Left forelimb (tissue), 1 donor: ENCODE measurements around the gene BEAN1.

Experiments used
- DNase-seq: peaks from one replicate; pipeline ENCODE4 v3.0.0-alpha.2; 2018; ENCODE audit warnings: low spot score

The BEAN1 gene

DNA sequence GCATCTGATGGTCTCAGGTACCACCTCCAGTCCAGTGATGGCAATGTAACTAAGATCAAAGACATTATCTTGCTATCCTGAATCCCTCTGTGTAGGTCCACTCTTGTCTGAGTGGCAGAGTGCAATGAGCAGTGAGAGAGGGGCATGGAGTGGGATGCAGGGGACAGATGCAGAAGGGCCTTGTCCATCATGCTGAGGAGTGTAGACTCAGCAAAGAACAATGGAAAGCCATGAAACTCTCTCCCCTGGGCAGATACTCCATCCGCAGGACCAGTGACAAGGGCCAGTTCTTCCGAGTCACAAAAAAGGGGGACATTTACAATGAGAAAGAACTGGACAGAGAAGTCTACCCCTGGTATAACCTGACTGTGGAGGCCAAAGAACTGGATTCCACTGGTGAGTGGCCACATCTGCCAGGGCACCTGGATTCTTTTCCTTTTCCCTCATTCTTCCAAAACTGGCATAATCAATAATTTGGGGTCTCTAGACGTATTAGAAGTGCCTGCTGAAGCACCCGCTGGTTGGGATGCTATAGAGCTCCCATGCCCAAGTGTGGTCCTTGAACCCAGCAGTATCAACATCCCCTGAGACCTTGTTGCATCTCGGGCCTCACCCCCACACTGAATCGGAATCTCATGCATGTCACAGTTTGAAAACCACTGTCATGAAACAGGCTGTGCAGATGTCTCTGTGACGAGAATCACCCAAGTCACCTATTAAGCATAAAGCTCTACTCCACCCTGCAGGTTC lies 31.1 kb upstream of the BEAN1 start:
- DNase-seq, result no peak

- no peak for DNase-seq
These were observed 29.2 kb upstream of the BEAN1 start for GRCh38 chr16:66397736-66398433.

DNA sequence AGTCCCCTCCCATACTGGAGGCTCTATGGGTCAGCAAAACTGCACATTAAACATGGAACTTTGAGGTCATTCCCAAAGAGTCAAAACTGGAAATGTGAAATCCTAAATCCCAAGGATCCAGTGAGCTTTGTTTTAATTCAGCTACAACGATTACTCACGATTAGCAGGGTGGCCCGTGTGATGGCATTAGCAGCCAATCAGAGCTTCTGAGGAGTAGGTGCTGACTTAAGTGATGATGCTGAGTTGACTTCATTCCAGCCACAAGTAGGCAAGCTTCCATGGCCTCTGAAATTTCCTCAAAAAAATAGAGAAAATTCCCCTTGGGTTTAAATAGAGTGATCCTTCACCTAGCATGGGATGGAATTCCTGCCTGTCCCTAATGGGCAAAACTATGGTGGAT lies 28.1 kb upstream of the BEAN1 start:
- DNase-seq, result no peak

- DNase-seq, result no peak
These were observed 27.2 kb upstream of the BEAN1 start for GRCh38 chr16:66399930-66400329.

- no peak for DNase-seq
These were observed 26.4 kb upstream of the BEAN1 start for GRCh38 chr16:66400503-66401380.

DNA sequence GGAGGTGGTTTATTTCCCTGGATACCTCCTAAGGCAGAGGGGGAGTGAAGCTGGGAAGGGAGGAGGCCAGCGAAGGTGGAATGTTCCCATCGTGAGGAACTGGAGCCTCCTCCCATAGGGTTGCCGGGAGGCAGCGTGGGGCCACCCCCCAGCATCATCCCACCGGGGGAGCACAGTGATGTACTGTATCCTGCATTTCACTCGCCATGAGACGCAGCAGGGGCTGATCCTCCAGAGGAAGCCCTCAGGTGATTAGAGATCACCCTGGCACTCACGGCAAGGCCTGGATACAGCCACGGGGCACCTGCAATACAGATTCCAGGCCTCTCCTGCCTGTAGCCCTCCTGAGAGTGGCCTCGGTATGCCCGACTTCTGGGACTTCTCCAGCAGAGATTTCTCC lies 25.5 kb upstream of the BEAN1 start:
- no peak for DNase-seq

- DNase-seq, result no peak
These were observed 24.9 kb upstream of the BEAN1 start for GRCh38 chr16:66402166-66402565.

DNA sequence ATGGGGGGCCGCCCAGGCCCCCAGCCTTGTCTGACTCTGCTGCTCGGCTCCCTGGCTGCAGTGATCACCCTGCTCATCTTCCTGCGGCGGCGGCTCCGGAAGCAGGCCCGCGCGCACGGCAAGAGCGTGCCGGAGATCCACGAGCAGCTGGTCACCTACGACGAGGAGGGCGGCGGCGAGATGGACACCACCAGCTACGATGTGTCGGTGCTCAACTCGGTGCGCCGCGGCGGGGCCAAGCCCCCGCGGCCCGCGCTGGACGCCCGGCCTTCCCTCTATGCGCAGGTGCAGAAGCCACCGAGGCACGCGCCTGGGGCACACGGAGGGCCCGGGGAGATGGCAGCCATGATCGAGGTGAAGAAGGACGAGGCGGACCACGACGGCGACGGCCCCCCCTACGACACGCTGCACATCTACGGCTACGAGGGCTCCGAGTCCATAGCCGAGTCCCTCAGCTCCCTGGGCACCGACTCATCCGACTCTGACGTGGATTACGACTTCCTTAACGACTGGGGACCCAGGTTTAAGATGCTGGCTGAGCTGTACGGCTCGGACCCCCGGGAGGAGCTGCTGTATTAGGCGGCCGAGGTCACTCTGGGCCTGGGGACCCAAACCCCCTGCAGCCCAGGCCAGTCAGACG lies 24.4 kb upstream of the BEAN1 start:
- no peak for DNase-seq

- no peak for DNase-seq
These were observed 23.5 kb upstream of the BEAN1 start for GRCh38 chr16:66403531-66404145.

DNA sequence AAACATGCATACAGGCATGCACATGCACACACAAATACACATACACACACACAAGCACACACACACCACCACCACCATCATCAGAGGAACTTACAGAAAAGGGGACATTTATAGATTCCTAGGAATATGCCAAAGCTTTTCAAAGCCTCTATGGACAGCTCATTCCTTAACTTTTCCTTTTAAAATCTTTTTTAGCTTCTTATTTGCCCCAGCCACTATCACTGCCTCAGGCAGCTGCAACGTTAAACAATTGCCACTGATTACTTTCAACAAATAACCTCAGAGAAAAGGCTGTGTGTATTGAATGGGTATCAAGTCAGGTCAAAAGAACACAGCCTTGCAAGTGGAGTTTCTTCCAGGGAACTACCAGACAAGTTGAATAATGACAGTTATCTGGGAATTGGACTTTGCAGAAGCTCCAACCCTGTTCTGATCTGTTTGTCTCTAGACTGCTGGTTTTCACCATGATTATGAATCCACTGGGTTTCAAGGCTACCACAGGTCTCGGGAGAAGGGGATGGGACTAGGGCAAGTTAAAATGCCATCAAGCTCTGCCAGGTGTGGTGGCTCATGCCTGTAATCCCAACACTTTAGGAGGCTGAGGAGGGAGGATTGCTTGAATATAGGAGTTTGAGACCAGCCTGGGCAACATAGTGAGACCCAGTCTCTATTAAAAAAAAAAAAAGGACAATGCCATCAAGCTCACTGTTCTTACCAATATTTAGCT lies 21.9 kb upstream of the BEAN1 start:
- no peak for DNase-seq

DNA sequence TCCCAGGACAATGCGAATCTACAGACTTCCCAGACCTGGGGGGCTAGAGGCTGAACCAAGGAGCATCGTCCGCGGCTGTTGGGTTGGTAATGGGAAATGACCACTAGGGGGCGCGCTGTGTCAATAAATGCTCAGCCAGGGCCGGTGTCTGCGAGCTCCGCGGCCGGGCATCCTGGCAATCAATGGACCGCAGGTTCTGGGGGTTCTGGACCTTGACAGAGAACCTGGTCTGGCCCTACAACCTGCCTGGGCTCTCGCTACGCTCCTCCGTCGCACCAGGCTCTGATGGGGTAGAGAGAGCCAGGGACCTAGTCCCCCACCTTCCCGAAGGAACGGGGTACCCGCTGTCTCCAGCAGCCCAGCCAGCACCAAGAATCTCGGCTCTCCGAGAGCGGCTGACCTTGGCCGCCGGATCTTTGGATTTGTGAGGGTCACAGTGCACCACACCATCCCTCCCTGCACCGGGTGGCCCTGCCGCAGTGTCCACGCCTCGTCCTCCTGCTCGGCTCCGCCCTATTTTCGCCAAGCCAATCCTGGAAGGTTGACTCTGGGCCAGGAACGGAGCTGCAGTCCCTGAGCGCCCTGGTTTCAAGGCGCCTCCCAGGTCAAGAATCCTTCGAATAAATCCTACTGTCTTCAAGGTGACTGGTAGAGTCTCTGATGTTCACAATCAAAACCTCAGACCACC lies 20.4 kb upstream of the BEAN1 start:
- peak; percentile 91 for DNase-seq

DNA sequence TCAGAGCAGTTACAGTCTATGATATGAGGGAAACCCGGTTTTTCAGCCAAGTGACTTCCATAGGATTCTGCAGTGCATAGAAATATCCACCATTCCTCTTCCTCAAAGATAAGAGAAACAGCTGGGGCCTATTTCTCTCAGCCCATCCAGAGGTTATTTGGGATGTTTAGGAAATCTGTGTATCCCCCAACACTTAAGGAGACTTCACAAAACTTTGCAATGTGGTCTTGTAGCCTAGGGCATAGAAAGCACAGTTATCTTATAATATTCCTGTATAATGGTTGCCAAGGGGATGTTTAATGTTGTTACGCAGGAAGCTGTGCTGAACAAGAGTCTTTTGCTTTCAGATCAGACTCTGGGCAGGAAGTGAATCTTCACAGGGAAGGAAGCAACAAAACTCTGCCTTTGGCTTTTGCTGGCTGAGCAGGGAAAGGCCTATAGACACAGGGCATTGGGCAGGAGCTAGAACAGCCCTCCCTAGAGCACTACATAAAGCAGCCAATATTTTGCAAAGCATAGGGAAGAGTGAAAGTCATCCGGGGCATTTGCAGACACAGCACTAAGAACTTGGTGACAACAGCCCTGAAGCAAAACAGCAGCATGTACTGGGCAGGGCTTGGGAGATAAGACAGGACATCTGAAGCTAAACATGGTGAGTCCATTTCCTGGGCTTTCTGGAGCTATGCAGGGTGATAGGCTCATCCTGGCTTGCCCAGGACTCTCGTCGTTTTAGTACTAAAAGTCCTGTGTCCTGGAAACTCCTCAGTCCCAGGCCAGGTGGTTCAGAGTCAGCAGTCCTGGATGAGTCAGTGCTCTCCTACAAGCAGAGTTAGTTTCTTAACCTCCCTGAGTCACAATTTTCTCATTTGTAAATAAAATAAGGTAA lies 18.7 kb upstream of the BEAN1 start:
- no peak for DNase-seq

DNA sequence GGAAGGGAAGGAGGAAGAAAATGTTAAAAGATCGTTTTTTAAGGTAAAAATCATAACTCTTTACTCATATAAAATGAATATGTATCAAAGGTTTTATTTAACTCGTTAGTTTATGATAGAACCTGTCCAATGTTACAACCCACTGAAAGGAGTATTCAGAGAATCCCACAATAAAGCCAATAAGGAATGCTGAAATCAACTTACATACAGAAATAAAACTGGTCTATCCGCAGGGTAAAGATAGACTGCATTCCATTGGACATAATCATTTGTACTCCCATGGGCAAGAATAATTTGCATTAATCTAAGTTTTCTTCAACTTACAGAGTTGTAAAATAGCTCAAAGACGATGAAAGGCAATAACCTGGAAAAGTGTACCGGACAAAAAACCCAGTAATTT lies 17.9 kb upstream of the BEAN1 start:
- no peak for DNase-seq

- no peak for DNase-seq
These were observed 14.9 kb upstream of the BEAN1 start for GRCh38 chr16:66412182-66412581.

DNA sequence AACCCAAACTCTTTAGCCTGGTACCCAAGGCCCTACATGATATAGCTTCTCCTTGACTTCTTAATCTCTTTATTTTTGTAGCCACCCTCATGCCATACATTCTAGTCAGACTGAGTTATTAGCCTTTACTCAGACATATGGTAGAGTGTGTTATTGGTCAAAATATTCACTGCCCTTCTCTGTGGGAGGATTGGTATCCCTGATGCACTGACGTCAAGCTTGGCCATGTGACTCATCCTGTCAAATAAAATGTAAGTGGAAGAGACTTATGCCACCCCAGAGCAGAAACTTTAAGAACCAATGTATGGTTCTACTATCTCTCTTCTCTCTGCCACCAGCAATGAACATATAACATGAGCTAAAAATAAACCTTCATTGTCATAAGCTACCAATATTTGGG lies 12.2 kb upstream of the BEAN1 start:
- DNase-seq, result no peak

- no peak for DNase-seq
These were observed 11.0 kb upstream of the BEAN1 start for GRCh38 chr16:66416136-66416535.

DNA sequence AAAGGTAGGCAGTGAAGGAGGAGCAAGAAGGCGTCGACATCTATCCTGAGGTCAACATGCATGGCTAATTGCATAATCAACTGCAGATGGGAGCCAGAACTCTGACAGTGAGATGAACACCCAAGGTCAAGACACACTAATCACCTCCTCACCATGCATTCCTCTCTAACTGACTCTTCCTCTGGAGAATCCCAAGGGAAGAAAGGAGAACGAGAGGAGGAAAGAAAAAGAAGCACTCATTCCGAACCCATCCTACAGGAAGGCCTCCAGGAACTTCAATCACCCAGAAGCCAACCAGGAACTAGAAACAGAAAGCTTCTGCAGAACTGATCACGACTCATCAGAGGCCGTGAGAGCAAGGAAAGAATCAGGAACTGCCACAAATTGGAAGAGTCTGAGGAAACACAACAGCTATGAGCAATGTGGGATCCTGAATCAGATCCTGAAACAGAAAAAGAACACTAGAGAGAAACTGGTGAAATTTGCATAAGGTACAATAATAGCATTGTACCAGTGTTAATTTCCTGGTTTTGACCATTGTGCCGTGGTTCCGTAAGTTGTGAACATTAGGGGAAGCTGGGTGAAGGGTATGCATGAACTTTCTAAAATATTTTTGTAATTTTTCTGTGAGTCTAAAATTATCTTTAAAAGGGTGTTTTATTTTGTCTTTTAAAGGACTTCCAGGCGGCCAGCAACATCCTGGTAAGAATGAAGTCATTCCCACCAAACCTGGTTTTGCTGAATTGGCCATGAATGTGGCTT lies 10.0 kb upstream of the BEAN1 start:
- no peak for DNase-seq

DNA sequence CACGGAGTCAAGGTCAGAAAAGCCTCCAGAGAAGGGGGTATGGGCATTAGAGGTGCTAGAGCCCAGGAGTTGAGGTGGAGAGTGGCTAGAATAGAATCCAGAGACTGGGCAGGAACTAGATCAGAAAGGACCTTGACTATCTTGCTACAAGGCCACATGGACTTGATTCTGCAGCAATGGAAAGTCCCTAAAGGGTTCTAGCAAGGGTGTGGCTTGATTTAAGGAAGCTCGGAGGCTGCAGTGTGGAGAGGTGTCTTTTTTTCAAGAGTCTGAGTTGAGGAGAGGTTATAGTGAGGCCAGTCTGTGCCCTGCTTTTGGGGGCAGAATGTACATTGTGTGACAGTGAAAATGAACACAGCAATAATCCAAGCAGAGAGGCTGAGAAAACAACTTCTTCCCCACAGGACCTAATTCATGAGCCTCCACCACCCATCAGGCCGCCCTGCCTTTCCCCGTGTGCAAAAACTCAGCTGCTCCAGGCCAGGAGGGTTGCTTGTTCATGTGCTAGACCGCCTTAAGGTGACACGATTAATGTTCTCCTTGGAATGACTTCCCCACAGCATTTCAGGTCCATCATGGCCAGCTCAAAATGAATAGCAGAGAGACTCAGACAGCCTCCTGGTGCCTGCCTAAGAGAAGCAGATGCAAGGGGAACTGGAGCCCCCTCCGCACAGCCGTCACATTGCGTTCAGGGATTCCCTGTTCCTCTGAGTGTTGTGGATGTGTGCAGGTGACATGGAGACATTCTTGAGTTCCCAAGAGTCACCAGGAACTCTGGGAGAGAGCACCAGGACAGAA lies 8.7 kb upstream of the BEAN1 start:
- no peak for DNase-seq
